H1 (cell line): ENCODE results near the gene OR51B2. TPM values are rescaled to one million over a fixed set of nuclear protein-coding genes. Genes with fewer than 3 reads are reported as not detected.

Experiments
- RXRA ChIP-seq: IDR thresholded peaks from 2 replicates; pipeline ENCODE4 v1.6.1; 2011; ENCODE audit warnings: low read depth, mild to moderate bottlenecking, low read length, moderate library complexity; ENCODE audit not compliant: insufficient read depth
- SAP30 ChIP-seq: fragments of 300-600 bp; sonication (generic); IDR thresholded peaks from 2 replicates; pipeline ENCODE4 v1.7.1; 2012; ENCODE audit warnings: low read length, moderate library complexity, mild to moderate bottlenecking, inconsistent platforms; ENCODE audit not compliant: insufficient read depth, insufficient replicate concordance
- polyA plus RNA-seq, 7 experiments: library from polyadenylated mRNA; depleted of rRNA in 3 of 7; stranded (reverse) in 5 of 7; unstranded in 2 of 7; fragments of >200 nt in 5 of 7; fragments of 200-250 nt in 2 of 7; gene quantifications; 1 replicate in 5 of 7; 2 replicates in 1 of 7; 4 replicates in 1 of 7; pipeline versions ENCODE4 v1.2.1 to v1.2.3, GENCODE V29; 2011 to 2013; ENCODE audit warnings: missing spikeins in 2 of 7, mixed read lengths in 2 of 7
- total RNA-seq: library from RNA; stranded (reverse); fragmentation: NEBNext Ultra II Directional; extraction: Animal tissue kit (Norgen Biotek cat#: 25700); gene quantifications from 2 replicates; pipeline ENCODE4 v1.2.1, GENCODE V29; 2021

OR51B2 gene
- total and polyA plus RNA-seq, 2 of the 8 experiments (the other 6 are each of a cell fraction or from before 2014, with no cell fraction given): not detected

DNA sequence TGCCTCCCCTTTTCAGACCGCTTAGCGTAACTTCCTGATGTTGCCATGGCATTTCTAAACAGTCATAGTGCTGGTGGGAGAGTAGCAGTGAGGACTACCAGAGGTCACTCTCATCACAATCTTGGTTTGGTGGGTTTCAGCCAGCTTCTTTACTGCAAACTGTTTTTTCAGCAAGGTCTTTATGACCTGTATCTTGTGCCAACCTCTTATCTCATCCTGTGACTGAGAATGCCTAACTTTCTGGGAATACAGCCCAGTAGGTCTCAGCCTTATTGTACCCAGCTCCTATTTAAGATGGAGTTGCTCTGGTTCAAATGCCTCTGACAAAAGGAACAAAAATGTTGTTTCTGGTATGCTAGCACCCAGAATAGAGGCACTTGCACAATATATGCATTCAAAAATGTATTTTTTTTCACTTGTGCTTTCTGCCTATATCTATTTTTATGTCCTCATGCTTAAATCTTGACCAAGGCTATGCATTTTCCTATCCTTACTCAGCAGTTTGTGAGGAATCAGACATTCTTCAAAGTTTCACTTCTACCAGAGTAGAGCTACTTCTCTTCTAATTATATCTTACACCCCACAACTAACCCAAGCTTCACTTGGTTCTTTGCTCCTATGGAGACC, 43.5 kb upstream of the OR51B2 start (continued):
- TF ChIP-seq SAP30 (no peak), RXRA (no peak)
- TF ChIP-seq, all 59 proteins: peak for 0
